Medulla oblongata (tissue), 1 donor: ENCODE data around the gene CELSR3.
A peak's percentile ranks its signal among the peaks of the same experiment; 100 is the strongest.

Experiments
- DNase-seq: peaks from one replicate; pipeline ENCODE4 v3.0.0-alpha.2; 2015; ENCODE audit errors: extremely low spot score

Gene CELSR3

DNA sequence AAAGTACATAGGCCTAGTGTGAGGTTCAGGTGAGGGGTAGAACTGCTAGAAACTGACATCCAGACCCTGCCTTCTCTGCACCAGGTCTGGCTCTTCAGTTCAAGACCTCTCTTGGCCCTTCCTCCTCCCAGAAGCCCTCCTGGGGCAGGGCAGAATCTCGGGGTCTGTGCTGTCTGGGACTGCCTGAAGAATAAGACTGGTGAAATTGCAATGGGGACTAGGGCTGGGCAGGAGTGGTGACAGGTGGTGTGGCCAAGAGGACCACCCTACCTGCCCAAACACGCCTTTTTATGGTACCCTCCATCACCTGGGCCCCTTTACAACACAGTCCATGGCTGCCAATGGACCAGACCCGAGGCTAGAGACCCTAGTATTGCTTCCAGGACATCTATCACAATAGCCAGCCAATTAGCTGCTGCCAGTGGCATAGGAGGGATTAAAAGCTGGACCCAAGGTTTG, 24.6 kb upstream of the CELSR3 start:
- no peak for DNase-seq

DNA sequence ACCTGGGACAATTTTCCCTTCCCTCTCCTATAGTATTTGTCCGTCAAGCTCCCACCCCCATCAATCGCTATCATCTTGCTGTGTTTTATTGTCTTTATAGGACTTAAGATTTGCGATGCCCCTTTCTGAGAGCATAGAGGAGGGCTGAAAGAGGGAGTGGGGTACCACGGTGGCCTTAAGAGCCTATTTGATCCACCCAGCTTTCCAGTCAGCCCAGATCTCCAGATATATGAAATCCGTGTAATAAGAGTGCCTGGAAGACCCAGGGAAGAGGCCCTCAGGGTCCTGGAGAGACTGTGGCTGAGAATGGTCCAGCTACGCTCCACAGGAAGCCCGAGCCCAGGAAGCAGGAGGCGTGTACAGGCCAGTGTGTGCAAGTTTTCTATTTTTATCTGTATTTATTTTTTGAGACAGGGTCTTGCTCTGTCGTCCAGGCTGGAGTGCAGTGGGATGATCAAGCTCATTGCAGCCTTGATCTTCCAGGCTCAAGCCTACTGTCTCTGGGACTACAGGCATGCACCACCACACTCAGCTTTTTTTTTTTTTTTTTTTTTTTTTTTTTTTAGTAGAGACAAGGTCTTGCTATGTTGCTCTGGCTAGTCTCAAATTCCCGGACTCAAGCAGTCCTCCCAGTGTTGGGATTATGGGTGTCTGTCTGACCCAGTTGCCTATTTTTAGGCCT, 24.0 kb upstream of the CELSR3 start:
- no peak for DNase-seq

DNA sequence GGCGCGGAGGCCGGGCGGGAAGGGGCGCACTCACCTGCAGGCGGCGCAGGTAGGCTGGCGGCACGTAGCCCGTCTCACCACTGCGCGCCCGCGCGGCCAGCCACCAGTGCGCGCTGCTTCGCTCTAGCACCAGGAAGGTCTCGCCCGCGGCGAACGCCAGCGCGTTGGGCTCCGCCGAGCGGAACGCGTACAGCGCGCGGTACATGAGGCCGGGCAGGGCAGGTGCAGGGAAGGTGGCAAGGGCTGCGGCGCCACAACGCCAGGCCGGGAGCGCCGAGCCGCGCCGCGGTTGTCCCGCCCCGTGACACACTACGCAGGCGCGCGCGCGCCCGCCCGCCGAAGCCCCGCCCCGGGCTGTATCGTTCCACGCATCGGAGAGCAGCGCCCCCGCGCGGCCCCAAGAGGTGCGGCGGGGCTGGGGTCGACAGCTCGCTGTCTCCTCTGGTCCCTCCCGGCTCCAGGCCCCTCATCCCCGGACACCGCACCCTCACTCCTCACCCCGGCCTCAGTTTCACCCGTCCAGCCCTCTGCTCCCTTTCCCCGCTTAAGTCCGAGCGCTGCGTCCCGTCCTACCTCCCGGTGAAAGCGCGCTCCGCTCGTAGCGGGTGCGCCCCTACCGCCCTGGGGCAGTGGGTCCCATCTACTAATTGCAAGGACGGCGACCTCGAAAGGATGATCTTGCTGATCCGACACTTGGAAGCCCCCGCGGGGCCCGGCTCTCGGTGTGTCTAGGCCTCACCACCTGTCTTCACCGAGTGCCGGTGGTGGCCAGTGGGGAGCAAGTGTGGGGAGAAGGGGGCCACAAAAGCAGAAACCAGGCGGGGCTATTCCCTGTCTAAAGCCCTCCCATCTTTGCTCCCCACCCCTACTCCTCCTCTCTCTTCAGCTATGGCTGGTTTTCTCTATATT, 23.2 kb upstream of the CELSR3 start, which contains the start of gene NCKIPSD:
Gene NCKIPSD (minus strand): TSS at position 313 of the 909 bp plus-strand sequence. CDS start 108 bp downstream, at position 205.
- peak; percentile 90 for DNase-seq

DNA sequence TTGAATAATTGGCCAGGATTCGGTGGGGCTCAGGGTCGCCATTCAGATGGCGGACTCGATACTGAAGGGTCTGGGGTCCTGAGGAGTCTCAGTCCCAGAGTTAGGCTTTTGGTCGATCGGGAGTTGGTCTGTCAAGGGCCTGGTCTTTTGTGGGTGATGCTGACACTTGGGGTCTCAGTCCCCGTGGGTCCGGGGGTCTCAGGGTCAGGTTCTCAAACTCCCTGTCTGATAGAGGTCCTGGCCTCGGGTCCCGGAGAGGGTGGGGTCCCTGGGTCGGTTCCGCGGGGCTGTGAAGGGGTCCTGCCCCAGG, 22.6 kb upstream of the CELSR3 start:
- no peak for DNase-seq

DNA sequence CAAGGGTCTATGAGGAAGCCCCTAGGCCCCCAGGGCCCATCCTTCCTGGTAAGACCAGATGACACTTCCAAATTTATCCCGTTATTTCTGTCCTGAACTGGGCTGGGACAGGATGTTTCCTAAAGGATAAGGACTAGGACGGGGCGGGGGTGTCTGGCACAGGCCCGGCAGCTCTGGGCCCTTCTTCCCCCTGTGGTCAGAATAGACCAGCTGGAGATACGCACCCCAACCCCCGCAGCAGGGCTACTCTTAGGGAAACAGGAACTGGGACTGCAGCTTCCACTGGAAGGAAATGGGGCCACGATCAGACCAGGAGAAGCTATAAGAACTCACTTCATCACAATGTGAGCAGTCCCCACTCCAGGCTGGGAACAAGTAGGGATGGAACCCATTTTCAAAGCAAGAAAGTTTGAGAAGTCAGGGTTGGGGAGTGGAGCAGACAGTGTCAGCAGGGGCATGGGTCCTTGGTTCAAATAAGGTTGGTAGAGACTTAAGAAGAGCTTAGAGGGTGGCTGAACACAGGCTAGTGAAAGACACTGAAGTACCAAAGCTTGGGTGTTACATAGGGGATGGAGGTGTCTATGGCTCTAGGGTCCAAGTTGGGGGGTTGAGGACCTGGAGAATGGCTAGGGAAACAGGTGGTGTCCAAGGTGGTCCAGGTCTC, 21.9 kb upstream of the CELSR3 start:
- DNase-seq: no peak

DNA sequence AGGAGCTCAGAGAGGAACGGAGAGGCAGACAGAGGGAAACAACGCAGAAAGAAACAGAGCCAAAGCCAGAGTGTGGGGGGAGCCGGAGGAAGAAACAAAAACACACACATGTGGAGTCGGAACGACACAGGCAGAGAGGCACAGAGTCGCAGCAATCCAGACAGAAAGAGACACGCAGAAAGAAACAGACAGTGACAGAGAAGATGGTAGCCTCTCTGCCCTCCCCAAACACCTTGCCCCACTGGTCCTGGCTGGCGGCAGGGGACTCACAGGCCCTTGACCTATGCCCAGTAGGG, 21.3 kb upstream of the CELSR3 start:
- no peak for DNase-seq

DNA sequence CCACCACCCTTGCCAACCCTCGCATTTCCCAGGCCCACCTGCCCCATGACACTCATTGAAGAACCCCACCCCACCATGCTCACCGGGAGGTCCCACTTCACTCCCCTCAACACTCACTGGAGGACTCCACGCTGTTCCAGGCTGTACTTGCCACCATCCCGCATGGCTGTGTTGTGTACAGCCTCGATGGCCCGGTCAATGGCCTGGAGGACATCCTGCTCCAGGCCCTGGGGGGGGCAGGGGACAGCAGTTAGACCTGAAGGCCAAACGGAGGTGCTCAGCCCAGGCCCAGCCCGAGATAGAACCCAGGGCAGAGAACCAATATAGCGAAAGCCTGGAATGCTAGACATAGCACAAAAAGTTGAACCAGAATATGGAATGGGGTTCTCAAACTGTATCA, 20.1 kb upstream of the CELSR3 start:
- no peak for DNase-seq

DNA sequence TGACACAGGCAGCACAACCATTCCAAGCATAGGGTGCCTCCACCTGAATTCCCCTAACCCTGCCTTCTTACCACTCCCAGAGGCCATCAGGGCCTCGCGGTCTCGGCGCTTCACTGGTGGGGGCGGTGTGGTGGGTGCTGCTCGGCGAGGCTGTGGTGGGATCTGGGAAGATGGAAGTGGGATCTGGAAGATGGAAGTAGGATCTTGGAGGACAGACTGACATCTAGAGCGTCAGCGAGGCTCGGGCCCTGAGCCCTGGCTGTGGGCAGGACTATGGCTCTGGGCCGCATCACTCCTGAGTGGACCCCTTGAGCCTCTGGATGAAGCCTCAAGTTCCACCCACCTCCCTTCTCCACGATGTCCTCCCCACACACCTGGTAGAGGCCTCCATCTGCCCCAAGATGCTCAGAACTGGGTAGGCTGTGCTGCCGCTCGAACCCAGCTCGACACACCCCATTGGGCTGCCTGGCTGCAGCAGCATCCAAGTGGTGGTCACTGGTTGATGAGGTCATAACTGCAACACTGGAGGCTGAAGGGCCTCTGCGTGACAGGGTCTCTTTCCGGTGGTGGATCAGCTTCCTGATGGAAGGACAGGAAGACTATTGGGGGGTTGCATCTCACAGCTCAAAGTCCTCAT, 19.4 kb upstream of the CELSR3 start:
- DNase-seq: no peak

DNA sequence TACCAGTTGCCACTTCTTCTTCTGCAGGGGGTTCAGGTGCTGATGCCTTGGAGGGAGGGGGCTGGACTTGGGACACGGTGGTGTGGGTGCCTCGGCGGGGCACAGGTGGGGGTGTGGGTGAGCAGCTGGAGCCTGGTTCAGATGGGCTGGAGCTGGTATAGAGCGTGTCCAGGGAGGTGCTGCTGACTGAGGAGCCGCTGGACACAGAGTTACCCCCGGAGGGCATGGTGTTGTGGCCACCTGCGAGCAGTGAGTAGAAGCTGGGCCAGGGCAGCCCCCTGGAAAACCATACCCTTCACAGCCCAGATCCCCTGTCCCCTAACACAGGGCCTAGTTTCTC, 18.8 kb upstream of the CELSR3 start:
- DNase-seq: no peak

DNA sequence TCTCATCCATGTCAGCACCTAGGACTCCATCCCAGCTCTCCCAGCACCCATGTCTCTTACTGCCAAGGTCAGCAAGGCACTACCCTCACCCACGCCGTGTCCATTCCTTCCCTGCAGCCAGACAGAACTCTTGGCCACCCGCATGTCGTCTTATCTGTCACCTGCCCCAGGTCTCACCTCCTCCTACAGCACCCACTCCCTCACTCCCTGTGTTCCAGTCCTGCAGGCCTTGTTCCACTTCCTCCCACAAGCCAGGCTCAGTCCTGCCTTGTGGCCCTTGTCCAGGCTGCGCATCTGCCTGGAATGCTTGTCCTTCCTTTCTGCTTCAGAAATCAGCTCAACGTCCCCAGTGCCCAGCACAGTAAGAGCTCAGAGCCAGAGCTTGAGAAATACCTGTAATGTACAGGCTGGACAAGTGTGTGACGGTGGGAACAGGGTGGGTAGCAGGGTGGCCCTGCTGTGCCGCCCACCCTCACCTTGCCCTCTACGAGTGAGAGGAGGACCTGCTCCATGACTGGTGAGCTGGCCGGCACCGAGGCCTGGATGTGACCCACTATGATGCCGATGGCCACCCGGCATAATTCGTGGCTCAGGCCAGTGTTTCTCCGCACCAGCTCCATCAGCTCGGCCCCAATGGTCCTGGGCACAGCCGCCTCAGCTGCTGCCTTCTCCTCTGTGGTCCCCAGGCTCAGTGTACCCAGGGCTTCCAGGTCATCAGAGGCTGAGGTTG, 18.3 kb upstream of the CELSR3 start:
- DNase-seq: no peak

DNA sequence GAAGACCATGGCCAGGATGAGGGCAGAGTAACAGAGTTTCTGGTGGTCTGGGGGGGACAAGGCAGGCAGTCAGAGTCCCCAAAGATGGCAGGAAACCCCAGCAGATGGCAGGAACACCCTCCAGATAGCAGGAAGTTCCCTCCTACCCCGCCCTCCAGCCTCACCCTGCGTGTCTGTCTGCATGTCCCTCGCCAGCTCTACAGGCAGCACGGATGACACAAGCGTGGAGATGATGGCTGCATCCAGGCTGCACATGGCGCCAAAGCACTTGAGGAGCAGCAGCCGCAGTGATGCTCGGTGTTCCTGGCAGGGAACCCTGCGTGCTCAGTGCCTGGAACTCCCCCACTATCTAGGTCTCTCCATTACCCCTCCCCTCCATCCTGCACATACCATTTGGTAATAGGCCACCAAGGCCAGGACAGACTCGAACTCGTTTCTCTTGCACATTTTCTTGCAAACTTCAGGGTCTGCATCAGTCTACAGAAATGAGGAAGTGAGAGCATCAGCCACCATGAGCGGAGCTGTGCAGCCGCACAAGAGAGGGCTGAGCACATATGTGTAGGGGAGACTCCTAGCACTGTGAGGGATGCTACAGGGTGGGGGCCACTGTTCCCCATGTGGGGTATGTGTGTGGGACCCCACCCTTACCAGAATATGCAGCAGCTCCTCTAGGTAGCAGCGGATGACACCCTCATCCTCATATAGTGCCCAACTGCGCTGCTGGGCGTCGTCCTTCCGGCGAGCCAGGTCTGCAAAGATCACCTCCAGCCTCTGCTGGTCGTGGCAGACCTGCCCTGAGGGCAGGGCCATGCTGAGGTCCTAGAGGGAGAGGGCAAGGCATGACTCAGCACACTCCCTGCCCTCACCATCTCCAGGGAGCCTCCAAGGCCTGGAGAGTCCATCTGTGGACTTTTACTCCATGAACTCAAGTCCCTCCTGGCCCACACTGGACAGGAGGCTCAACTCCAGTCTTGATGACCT, 17.0 kb upstream of the CELSR3 start:
- no peak for DNase-seq

DNA sequence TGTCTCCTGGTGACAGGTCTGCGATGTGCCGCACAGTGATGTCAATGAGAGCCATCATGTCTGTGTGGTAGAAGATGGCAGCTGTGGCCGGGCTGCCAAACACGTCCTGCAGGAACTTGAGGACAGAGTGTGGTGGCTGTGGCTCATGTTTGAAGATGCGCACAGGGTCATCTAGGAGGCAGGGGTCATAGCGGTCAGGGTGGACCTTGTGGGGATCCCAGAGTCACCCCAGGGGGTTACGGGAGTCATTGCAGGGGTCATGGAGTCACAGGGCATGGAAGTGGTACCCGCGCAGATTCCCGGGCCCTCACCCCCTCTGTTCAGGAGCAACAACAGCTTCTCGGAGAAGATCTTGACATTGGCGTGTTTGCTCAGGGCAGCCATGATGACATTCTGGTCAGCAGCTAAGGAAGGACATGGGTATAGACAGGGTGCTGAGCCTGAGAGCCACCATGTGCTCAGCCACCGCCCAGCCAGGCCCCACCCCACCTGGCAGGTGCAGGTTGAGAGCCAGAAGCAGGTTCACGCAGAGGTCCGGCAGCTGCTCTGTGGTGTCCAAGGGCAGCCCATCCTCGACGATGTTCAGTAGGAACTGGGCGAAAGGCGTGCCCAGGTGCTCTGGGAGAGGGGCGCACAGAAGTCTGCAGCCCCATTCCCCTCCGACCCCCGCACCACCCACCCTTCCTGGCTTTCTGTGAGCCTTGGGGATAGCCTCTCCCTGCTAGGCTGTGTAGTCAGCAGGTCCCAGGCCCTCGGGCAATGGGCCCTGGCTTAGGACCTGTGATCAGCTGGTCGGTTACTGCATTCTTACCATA, 16.1 kb upstream of the CELSR3 start:
- DNase-seq: no peak

DNA sequence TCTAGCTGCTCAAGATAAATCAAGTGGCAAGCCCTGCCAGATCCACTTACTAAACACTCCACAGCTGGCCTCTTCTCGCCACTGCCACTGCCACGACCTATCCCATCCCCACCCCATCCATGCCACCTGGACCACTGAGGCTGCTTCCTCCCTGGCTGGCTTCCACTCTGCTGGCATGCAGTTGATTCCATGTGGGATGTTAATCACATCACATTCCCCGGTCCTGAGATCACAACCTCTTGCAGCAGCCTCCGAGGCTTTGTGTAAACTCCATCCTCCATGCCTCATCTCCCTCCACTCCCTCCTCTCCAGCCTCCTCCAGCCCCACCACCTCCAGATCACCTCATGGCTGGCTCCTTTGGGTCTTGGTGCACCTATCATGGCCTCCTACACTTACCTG, 15.4 kb upstream of the CELSR3 start:
- no peak for DNase-seq

DNA sequence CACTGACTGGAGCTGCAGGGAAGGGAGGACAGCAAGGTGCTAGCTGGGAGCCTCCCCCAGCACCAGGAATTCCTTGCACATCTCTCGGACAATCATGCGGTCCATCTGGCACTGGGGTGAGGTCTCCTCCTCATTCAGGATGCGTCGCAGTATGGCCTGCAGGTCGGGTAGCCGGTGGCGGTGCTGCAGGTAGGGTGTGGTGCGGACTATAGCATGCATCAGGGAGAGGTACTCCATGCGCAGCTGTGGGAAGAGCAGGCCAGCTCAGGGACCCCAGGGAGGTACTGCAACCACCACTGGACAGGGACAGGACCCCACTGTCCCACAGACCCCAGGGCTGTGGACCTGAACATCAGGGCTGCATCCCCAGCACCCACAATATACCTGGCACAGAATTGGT, 11.8 kb upstream of the CELSR3 start:
- no peak for DNase-seq

DNA sequence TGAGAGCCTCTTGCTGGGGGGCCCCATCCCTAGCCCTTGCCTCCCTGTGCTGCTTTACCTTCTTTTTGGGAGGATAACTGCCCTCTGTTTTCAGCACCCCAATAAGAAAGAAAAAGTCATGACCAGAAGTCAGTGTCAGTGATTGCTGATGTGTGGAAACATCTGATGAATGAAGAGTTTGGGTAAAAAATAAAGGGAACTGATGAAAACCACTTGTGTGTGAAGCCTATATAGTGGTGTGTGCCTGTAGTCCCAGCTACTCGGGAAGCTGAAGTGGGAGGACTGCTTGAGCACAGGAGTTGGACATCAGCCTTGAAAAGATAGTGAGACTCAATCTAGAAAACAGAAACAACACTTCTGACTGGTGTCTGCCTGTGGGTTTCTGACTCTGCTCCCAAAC, 9.8 kb upstream of the CELSR3 start:
- no peak for DNase-seq

DNA sequence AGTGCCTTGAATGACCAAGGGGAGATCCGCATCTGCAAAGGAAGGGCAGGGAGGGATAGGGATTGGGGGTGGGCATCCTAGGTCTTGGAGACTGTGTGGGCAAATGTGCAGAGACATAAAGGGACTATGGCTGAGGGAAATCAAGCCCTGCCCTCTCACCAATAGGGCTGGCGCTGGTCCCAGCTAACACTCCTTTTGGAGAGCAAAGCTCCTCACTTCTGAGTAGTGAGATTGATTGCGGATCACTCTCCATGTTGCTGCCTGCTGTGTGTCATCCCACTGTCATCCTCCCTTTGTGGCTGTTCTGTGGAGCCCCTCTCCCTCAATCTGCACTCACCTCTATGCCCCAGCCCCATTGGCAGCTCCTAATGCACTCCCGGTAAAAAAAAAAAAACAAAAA, 2.2 kb upstream of the CELSR3 start:
- no peak for DNase-seq

DNA sequence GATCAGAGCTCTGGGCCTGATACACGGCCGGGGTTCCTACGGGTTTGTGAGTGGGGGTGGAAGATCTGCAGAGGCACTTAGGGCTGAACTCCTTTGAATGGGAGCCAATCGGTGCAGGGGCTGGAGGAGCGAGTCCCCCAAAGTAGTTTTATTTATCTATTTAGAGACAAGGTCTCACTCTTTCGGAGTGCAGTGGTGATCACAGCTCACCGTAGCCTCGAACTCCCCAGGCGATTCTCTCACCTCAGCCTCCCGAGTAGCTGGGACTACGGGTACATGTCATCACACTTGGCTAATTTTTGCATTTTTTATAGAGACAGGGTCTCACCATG, 1.6 kb upstream of the CELSR3 start:
- DNase-seq: no peak

DNA sequence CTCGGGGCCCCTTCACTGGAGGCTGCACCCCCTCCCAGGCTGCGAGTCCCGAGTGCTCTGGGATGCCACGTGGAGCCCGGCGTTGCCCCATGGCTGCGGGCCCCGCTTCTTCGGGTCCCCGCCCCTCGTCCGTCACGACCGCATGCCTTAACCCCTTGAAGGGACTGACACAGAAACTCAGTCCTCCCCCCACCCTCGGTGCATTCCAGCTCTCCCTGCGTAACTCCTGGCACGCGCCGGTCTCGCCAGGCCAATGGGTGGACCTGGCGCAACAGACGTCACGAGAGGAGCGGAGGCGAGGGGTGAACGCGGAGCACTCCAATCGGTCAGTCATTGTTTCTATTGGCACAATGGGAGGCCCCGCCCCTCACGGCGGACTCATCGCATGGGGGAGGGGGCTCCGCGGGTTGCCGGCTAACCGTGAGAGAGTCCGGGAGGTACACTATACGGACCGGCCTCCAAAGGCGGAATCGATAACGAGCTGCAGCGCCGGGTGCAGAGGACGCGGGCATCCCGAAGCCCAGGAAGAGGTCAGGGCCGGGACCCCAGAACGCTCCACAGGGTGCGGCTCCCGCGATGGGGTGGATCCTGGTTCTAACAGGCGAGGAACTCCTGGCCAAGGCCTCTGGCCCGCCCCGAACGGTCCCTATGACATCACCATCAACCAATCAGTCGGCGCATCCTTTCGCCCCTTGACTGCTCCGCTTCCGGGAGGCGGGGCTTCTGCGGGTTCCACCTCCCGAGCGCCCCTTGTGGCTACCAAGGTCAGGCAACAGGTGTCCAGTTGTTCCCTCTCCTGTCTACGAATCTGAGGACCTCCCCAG, 1.0 kb upstream of the CELSR3 start:
- peak; percentile 97 for DNase-seq

DNA sequence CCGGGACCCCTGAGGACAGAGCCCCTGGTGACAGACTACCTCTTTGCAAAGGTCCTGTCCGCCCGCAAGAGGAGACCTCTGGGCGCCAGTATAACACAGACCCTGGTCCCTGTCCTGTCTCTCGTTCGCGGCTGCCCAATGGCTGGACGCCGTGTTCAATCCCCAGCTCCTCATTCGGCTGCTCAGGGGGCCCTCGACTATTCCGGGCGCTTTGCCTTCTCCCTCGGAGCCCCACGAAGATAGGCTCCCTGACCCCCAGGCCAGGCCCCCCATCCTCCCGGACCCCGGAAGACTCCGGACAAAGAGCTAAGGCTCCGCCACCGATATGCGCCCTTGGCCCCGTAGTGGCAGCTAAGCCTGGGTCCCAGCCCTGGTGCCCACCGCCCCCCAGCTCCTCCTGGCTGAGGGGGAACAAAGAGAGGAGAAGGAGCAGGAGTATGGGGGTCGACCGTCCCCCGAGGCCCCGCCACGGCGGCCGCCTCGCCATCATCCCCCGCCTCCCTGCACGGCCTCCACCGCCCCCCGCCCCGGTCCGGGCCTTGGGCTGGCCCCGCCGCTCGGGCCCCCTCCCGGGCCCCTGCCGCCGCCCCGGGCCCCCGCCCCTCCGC, 437 bp downstream of the CELSR3 start:
- no peak for DNase-seq
